COLO668 (cell line): ENCODE data around the gene SLC12A2.
A peak's percentile ranks its signal among the peaks of the same experiment; 100 is the strongest.

Experiments used
- DNase-seq: peaks from one replicate; lab custom pipeline; 2025; ENCODE audit not compliant: unreplicated experiment; lab: John Stamatoyannopoulos, UW

SLC12A2 gene

GRCh38 chr5:128163991-128164390, 80.4 kb downstream of the SLC12A2 start:
- DNase-seq, result no peak

- no peak for DNase-seq
Observed at GRCh38 chr5:128169401-128170017, 85.9 kb downstream of the SLC12A2 start.

DNA sequence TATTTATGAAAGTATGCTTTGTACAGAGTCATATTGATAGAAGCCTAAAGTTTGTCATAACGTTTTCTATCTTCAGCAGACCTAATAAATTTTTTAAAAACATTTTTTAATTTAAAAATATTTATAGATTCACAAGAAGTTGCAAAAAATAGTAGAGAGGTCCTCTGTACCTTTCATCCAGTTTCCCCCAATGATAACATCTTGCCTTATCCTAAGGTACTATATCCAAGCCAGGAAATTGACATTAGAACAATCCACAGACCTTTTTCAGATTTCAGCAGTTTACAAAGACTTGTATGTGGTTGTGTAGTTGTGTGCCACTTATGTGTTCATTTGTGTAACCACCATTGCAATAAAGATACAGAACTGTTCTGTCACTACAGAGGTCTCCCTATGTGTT, 88.5 kb downstream of the SLC12A2 start:
- DNase-seq, result no peak

DNA sequence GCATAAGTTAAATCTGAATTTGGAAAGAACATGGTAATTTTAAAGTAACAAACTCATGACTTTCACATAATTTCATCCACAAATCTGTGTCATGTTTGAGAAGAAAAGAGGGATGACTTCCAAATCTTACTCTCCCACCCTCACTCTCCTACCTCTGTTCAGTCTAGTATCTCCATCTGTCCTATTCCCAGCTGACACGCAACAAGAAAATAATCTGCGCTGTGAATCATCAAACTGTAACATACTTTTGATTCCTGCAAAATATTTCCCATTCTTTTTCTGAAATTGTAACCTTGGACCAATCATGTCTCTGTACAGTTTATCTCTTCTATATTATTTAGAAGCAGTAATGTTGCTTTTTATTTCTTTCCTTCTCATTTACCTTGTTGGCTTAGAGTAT, 91.4 kb downstream of the SLC12A2 start:
- DNase-seq, result no peak

DNA sequence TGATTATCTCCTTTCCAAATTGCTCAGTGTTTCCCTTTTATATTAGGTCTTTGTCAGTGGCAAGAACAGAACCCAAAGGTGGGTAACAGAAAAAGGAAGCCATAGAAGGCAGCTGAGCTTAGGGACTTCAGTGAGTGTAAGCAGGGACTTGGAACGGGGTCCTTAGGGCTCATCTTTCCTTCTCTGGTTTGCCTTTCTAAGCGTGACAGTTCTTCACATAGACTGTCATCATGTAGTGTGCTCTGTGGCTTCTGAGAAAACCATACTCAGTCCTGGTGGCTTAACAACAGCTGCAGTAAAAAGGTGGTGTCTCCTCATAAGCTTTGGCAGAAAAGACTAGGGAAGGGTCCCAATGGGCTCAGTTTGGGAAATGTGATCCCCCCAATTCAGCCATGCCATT, 108.8 kb downstream of the SLC12A2 start:
- DNase-seq, result no peak

GRCh38 chr5:128193665-128194390, 110.3 kb downstream of the SLC12A2 start:
- DNase-seq, result no peak

- DNase-seq, result no peak
Observed at GRCh38 chr5:128195316-128195715, 111.8 kb downstream of the SLC12A2 start.

DNA sequence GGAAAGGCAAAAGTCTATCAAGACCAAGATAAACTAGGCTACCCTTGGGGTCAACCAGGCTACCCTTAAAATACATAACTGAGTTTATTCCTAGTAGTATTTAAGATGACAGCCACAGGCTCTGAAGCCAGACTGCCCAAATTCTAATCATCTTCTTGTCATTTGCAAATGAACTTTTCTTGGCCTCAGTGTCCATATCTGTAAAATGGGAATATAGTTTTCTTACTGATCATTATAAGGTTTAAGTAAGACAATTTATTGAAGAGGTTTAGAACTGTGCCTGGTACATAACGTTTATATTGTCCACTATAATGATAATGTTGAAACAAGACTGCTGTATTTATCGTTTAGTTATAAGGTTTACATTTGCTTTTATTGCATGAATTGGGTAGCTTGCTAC, 112.5 kb downstream of the SLC12A2 start:
- no peak for DNase-seq

DNA sequence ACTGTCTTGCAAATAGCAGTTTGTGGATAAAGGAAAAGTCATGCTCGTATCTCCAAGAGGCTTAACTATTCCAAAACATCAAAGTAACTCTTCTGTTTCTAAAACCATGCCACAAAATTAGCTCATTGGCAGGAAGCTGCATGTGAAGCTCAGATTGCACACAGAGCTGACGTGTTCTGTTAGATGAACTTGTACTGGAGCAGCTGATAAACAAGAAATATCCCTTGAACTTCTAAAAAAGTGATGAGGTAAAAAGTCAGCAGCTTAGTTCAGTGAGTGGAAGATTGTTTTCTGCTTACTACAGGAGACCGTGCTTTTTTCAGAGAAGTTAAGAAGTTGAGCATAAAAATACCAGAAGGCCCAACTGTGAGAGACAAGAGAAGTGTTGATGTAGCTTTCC, 113.2 kb downstream of the SLC12A2 start:
- DNase-seq, result no peak

GRCh38 chr5:128197896-128198522, 114.4 kb downstream of the SLC12A2 start:
- no peak for DNase-seq

DNA sequence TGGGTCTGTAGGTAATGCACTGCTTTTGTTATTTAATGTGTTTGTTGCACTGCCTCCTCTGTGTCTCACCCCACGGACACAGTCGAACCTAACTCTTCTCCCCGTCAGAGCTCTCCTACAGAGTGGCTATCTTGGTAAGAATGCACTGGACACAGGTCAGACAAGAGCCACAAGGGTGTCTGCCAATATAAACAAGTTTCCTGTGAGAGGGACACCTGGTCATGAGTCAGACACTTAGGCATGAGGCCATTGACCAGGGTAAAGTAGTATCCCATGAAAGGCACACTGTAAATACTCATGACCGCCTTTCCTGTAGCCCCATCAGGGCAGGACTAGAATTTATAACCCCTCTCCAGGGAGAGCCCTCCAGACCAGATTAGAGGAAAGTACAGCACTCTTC, 115.5 kb downstream of the SLC12A2 start:
- DNase-seq, result no peak

- no peak for DNase-seq
Observed at GRCh38 chr5:128199611-128200010, 116.0 kb downstream of the SLC12A2 start.

DNA sequence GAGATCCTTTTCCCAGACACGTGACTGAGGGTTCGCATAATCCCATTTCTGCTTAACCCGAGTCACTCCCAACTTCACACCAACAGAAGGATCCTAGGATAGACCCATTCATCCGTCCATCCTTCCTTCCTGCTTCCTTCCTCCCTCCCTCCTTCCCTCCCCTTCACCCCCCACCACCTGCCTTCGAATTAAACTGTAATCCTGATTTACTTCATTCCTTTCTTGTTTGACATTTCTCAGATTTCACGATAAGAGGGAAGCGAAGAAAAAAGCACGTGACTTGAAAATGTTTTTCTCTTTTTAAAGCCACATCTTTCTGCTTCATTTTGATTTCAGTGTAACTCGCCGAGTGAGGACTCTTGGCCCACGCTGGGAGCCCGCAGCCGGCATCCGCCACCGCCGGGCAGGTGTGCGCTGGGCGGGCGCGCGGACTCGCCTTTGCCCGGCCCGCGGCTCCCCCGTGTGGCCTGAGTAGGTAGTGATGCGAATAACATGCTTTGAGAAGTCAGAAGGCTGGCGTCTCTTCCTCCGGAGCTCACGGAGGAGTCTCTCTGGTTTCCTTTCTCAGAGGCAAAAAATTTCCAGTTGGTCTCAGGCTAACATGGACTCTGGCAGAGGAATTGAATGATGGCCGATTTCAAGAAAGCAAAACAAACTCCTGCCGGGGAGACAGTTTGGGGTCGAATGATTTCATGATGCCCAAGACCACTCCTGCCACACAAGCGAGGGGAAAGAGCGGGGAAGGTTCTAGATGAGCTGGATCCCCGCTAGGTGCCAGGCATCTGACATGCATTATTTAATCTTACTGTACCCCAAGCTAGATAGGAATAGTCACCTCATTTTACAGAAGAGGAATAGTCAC, 117.7 kb downstream of the SLC12A2 start:
- peak; percentile 84 for DNase-seq

DNA sequence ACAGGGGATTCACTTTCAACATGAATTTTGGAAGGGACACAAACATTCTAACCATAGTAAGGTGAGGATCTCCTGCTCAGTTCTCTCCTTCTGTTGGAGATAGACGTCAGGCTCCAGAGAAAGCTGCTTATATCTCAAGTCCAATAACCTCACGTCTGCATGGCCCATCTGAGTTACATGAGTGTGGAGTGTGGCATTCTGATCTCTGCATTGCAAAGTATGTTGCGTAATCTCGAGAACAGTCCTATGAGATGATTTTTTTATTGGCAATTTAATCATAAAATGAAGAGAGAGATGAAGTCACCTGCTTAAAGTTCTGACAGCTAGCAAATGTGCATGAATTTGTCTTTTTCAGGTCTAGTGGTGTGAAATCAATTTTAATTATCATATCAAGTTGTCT, 118.8 kb downstream of the SLC12A2 start:
- no peak for DNase-seq

DNA sequence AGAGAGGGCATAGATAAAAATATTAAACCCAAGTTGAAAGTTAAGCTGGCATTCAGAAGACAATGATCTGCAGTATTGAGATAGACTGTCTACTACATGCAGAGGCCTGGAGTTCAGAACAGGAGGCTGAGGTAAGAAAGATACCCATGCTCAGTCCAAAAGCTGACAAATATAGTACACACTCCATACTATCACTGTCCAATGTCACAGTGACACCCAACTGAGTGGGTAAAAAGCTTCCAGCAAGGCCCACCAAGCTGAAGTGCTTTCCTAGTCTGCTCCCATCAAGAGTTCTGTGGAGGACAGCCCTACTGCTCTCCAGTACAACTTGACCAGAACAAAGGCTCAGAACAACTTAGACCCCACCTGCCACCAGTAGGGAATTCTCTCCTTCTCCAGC, 124.9 kb downstream of the SLC12A2 start:
- no peak for DNase-seq

DNA sequence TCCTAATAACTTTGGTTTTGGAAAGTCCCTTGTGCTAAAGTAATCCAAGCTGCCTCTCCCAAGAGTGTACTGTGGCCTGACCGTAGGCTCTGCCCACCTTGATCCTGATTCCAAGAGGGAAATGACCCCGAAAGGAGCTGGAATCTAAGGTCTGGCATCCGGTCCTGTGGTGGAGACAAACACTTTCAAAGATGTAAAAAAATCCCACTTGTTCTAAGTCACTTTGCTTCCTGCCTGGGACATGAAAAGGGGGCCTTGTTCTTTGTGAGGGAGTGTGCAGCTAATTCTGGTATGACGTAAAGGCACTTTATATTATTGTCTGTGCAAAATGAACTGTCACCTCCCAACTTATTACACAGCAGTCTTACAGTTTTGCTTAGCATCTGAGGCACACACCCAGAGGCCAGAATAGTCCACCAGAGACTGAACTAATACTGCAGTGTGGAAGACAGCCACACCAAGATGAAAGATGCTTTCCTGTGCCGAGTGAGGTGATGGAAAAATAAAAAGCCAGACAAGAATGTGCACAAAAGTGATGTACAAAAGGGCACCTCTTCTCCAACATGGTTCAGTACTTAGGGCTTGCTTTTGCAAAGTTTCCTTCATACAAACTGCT, 128.7 kb downstream of the SLC12A2 start:
- DNase-seq, result no peak

GRCh38 chr5:128213340-128213739, 129.8 kb downstream of the SLC12A2 start:
- DNase-seq, result peak; percentile 42

- DNase-seq, result no peak
Observed at GRCh38 chr5:128213833-128214232, 130.3 kb downstream of the SLC12A2 start.

DNA sequence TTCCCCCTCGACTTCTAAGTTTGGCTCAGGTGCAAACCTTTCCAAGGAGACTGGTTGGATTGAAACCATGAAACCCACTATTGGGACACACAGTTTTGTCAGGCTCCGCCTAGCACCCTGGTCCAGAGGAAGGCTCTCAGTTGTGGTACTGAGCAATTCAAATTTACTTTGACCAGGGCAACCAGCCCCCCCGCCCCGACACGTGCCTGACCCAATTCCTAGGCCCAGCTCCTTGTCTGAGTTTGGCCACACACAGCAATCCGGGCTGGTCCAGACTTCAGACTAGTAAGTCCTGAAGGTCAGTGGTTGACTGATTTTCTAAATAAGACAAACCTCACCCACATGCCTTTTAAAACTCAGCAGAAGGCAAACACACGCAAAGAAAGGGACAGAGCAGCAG, 132.7 kb downstream of the SLC12A2 start:
- DNase-seq, result no peak

- no peak for DNase-seq
Observed at GRCh38 chr5:128216860-128217531, 133.4 kb downstream of the SLC12A2 start.

- no peak for DNase-seq
Observed at GRCh38 chr5:128220841-128221240, 137.3 kb downstream of the SLC12A2 start.
